ENCODE data around the gene VASH1.
"Not testable (repeated sequence)": the region's sequence is repeated elsewhere in the genome, so short reads cannot be mapped to it uniquely, and the experiment has no call there.

The VASH1 gene

GRCh38 chr14:76761136-76761959 is at the start of gene VASH1:
TSS of gene VASH1 (plus strand) at chr14:76761468. CDS start at chr14:76762822, 1,354 bp downstream.
- peak in 1 of 2 donors; percentile 58 for DNase-seq (ENCODE audit: low read depth in 2 of 2)

DNA sequence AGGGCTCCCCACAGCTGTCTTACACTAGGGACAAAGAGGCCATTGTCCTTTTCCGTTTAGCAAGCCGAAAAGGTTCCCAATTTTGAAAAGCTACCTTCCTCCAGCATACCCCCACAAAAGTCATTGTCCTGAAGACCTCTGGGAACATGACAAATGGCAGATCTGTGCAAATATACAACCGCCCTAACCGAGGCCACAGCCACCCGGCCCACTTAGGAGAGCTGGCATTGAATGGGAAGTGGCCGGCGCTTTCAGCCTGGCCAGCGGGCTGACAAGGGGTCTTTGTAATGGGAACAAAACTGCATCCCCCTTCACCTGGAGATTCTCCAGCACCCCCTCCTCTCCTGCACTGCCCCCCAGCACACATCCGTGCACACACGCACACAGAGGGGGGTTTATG is 48.1 kb upstream of the VASH1 start:
- DNase-seq (ENCODE audit: low read depth in 2 of 2): no peak

DNA sequence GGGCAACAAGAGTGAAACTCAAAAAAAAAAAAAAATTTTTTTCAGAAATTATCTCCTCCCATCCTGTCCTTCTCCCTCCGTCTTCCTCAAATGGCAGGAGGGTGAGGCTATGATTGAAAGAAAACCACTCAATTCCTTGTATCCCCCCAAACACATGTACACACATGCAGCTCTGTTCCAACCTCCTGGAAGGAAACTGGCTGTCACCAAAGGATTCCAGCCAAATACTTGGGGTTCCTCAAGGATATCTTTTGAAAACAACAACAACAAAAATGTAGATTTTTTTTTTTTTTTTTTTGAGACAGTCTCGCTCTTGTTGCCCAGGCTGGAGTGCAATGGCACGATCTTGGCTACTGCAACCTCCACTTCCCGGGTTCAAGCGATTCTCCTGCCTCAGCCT is 46.8 kb upstream of the VASH1 start:
- no peak for DNase-seq (ENCODE audit: low read depth in 2 of 2)

DNA sequence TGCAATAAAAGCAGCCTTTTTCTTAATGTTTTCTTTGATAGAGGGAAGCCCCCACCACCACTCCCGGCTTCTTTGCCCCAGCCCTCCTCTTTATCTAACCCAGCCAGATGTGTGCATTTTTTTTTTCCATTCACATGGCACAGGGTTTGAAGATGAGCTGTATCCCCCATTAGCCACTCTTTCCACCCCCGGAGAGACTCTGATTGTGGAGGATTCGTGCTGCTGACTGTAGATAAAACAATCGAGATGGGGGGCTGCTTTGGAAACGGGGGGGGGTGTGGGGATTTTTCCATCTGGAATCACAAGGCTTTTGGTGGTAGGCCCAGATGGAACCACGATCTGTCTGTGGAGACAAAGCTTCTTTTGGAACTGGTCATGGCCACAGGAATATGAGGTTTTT is 46.2 kb upstream of the VASH1 start:
- no peak for DNase-seq (ENCODE audit: low read depth in 2 of 2)

DNA sequence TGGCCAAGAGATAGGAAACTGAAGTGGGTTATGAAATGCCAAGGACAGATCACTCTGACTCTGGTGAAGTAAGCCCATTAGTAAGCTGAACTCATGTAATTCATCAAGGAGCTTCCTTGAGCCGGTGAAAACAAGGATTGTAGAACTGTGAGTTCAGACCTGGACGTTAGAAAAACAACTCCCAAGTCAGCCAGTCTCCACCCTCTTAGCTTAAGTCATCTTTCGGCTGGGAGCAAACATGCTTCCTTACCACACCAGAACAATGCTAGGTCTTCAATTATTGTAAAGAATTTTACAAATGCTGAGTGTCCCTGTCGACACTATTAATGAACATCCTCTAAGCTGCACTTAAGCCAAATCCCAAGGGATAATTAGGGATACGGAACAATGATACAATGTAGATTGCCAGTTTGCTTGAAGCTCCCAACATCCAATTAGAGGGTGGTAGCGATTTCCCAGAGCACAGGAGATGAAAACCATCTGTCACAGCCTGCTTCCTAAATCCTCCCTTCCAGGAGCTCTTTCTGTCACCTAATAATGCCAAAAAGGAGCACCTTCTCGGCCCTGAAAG is 45.7 kb upstream of the VASH1 start:
- DNase-seq (ENCODE audit: low read depth in 2 of 2): no peak

GRCh38 chr14:76716285-76716684 is 45.0 kb upstream of the VASH1 start:
- no peak for DNase-seq (ENCODE audit: low read depth in 2 of 2)

- DNase-seq (ENCODE audit: low read depth in 2 of 2): no peak
Measured at GRCh38 chr14:76717508-76718290, 43.6 kb upstream of the VASH1 start.

- DNase-seq (ENCODE audit: low read depth in 2 of 2): no peak
Measured at GRCh38 chr14:76718306-76719040, 42.8 kb upstream of the VASH1 start.

DNA sequence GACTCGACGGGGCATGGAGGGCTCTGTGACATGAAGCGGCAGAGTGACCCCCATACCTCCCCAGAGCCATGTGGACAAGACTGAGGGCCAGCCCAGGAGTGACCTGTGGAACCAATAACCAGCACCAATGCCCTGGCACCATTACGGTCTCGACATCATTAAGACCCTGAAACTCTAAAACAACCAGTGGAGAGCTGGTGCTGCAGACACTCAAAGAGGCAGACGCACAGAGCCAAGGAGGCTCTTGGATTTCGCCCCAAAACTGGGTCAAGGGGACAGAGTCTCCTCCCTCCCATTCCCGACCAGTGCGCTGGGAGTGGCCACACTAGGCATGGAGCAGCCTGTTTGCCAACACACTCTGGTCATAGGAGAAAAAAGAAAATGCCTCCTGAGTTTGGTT is 41.6 kb upstream of the VASH1 start:
- DNase-seq (ENCODE audit: low read depth in 2 of 2): no peak

GRCh38 chr14:76720382-76720813 is 40.9 kb upstream of the VASH1 start:
- no peak for DNase-seq (ENCODE audit: low read depth in 2 of 2)

DNA sequence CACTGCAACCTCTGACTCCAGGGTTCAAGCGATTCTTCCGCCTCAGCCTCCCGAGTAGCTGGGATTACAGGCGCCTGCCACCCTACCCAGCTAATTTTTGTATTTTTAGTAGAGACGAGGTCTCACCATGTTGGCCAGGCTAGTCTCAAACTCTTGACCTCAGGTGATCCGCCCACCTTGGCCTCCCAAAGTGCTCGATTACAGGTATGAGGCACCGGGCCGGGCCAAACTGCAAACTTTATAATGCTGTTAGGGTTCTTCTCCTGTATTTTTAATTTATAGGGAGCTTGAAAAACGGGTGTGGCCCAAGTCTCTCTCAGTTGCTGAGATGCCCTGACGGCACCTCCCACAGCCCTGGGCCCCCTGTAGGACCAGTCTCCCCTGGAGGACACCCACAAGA is 39.8 kb upstream of the VASH1 start:
- DNase-seq (ENCODE audit: low read depth in 2 of 2): not testable (repeated sequence)

DNA sequence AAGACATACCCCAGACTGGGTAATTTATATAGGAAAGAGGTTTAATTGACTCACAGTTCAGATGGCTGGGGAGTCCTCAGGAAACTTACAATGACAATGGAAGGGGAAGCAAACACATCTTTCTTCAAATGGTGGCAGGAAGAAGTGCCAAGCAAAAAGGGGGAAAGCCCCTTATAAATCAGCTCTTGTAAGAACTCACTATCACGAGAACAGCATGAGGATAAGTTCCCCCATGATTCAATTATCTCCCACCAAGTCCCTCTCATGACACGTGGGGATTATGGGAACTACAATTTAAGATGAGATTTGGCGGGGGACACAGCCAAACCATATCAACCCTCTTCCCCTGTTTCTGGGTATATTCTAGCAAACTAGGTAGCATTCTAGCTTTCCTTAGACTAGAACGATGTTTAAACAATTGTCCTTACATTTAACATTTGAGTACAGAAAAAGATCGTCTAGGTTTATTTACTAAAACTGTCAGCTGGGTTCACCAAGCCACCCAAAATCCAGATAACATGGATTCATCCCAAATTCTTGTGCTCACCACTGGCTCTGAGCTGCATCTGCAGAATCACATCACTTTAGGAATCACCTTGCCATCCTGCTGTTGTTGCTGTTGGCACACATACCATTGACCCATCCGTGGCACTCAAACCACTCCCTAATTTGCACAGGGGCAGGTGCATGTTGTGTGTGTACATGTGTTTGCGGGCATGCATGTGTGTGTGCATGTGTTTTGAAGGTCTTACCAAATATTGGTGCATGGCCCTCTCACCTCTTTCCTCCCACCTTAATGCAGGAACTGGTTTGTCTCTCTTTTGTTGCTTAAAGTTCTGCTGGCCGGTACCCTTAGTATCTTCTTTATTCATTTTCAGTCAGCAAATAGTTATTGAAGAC is 36.4 kb upstream of the VASH1 start:
- DNase-seq (ENCODE audit: low read depth in 2 of 2): no peak

GRCh38 chr14:76726551-76726970 is 34.7 kb upstream of the VASH1 start:
- DNase-seq (ENCODE audit: low read depth in 2 of 2): no peak

DNA sequence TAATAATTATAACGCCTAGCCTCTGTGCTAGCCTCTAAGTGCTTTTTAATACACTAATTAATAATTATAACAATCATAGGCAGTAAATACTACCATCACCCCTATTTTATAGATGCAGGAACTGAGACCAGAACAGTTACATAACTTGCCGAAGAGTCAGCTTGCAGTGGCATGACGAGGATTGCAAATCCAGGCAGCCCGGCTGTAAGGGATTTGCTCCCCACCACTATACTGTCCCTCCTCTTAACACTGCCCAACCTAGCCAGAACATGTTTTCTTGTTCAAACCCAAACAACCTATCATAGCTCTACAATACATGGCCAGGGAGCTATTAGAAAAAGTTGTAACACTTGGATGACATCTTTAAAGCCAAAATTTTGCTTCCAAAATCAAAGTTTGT is 33.9 kb upstream of the VASH1 start:
- DNase-seq (ENCODE audit: low read depth in 2 of 2): no peak

GRCh38 chr14:76727901-76728300 is 33.4 kb upstream of the VASH1 start:
- DNase-seq (ENCODE audit: low read depth in 2 of 2): no peak

DNA sequence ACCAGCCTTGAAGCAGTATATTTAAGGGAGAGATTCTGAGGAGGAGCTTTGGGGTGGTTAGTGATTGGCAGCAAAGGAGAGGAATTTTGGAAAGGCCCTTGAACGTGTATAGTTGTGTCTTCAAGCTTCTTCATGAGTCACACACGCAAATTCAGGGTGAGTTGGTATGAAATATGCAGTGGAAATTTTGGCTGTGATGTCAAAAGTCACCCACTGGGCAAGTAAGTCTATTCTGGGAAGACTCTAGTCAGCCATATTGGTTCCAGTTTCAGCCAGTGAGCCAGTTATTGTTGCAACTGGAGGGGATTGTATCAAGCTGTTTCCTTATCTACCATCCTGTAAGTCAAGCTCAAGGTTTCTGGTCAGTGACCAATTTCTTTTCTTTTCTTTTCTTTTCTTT is 32.0 kb upstream of the VASH1 start:
- DNase-seq (ENCODE audit: low read depth in 2 of 2): no peak

DNA sequence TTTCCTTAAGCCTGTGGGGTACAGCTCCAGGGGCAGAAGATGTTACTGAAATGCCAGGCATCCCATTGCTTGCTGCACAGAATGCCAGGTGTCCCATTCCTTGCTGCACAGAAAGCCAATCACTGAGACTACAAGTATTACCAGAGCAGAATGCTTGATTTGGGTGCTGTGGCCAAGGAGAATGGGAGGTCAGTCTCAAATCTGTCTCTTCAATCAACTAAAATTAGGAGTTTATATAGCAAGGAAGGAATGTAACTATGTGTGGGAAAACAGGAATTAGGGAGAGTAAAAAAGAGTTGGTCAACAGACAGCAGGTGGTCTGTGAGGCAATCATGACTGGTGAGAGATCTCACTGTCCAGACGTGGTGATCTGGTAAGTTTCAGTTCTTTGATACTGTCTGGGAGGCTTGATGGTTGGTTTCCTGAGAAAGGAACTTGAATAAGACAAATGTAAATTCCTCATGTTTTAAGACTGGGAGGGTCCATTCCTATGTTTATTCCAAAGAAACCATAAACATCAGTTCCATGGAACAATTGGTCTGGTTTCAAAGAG is 31.2 kb upstream of the VASH1 start:
- DNase-seq (ENCODE audit: low read depth in 2 of 2): no peak

DNA sequence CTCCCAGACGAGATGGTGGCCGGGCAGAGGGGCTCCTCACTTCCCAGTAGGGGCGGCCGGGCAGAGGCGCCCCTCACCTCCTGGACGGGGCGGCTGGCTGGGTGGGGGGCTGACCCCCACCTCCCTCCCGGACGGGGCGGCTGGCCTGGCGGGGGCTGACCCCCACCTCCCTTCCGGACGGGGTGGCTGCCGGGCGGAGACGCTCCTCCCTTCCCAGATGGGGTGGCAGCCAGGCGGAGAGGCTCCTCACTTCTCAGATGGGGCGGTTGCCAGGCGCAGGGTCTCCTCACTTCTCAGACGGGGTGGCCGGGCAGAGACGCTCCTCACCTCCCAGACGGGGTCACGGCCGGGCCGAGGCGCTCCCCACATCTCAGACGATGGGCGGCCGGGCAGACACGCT is 26.8 kb upstream of the VASH1 start:
- DNase-seq (ENCODE audit: low read depth in 2 of 2): not testable (repeated sequence)

GRCh38 chr14:76736514-76736913 is 24.8 kb upstream of the VASH1 start:
- no peak for DNase-seq (ENCODE audit: low read depth in 2 of 2)

GRCh38 chr14:76741074-76741473 is 20.2 kb upstream of the VASH1 start:
- no peak for DNase-seq (ENCODE audit: low read depth in 2 of 2)

DNA sequence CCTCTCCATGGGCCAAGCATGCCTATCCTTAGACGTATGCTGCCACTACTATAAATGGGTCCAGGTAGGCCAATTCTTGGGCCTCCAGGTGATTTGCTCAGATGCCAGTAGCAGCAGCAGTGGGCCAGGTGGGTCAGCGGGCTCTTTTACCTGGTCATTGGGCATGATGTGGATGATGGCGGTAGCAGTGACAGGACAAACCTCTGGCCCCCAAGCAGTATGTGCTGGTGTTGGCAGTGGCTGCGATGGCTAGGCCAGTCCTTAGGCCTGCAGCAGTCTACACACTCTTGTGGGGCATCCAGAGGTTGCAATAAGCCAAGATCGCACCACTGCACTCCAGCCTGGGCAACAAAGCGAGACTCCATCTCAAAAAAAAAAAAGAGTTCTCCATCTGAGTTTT is 19.1 kb upstream of the VASH1 start:
- no peak for DNase-seq (ENCODE audit: low read depth in 2 of 2)

Data from stimulated activated CD8-positive, alpha-beta memory T cell treated with anti-CD3 and anti-CD28 coated beads, Interleukin-7, amount 100 ng/mL, for 4 hours (primary cell).